HCT116 (cell line): Measurements from ENCODE around the gene EHD4. TPM values are rescaled to one million over a fixed set of nuclear protein-coding genes. Genes with fewer than 3 reads are reported as not detected.

Experiments used
- ATAC-seq: fragments of 200-7000 bp; cut with Tn5 transposase; 2 replicates; pipeline ENCODE4 v1.9.1; 2020; ENCODE audit warnings: mild to moderate bottlenecking, moderate library complexity
- BruUV-seq: library from RNA; stranded (reverse); fragments of 400-500 nt; replicated peaks from 2 replicates; lab custom pipeline; 2021; lab: Mats Ljungman, UMichigan
- CTCF ChIA-PET: fragments of 300-600 bp; sonication (Branson Sonifier 250); formaldehyde crosslinking; loops from one replicate; lab custom pipeline; 2021; ENCODE audit warnings: antibody characterized with exemption; lab: Charles Lee
- POLR2A ChIA-PET: fragments of 300-600, 350-600 bp; sonication (Branson Sonifier 250); formaldehyde crosslinking; loops from one replicate; lab custom pipeline; 2021; ENCODE audit warnings: antibody characterized with exemption; lab: Charles Lee
- RAD21 ChIA-PET, 2 experiments: fragments of 300-600 bp; sonication (Branson Sonifier 250); formaldehyde crosslinking; loops; one replicate each; lab custom pipeline; 2023; ENCODE audit warnings: low total read pairs in 2 of 2; ENCODE audit not compliant: uncharacterized antibody in 2 of 2, unreplicated experiment in 2 of 2, low non-redundant PET in 1 of 2; lab: Charles Lee
- DNase-seq: peaks from one replicate; pipeline ENCODE4 v3.0.0-alpha.2; 2010; ENCODE audit warnings: low read depth, low spot score
- H2AFZ ChIP-seq: fragments of 200-600 bp; shearing (Covaris generic), sonication (generic); 2 replicates; pipeline ENCODE4 v1.6.1; 2017; ENCODE audit warnings: low read depth, mixed run types, mixed read lengths, antibody characterized with exemption, low read length; ENCODE audit not compliant: poor library complexity, severe bottlenecking
- H3K27ac ChIP-seq: 2 replicates; pipeline ENCODE4 v1.5.1; 2012; ENCODE audit warnings: low read depth, low read length
- H3K27me3 ChIP-seq: fragments of 200-600 bp; sonication (generic); 2 replicates; pipeline ENCODE4 v1.6.1; 2016; ENCODE audit warnings: mixed run types, low read length, mixed read lengths; ENCODE audit not compliant: insufficient read depth
- H3K36me3 ChIP-seq, 2 experiments: fragments of 200-500 bp in 1 of 2; fragments of 200-600 bp in 1 of 2; sonication (Bioruptor generic) in 1 of 2; sonication (generic) in 1 of 2; 2 replicates each; pipeline versions ENCODE4 v1.5.1 to v1.6.1; 2014 to 2016; ENCODE audit warnings: low read length in 2 of 2, inconsistent platforms in 1 of 2, mixed read lengths in 1 of 2, mixed run types in 1 of 2; ENCODE audit not compliant: insufficient read depth in 2 of 2, control insufficient read depth in 1 of 2
- H3K4me1 ChIP-seq, 2 experiments: fragments of 200-600 bp in 1 of 2; sonication (generic) in 1 of 2; 2 replicates each; pipeline versions ENCODE4 v1.5.1 to v1.6.1; 2012 to 2017; ENCODE audit warnings: low read length in 2 of 2, inconsistent platforms in 1 of 2, mild to moderate bottlenecking in 1 of 2, mixed read lengths in 1 of 2, mixed run types in 1 of 2, moderate library complexity in 1 of 2; ENCODE audit not compliant: insufficient read depth in 2 of 2, control insufficient read depth in 1 of 2
- H3K4me2 ChIP-seq: fragments of 200-600 bp; sonication (generic); 2 replicates; pipeline ENCODE4 v1.6.1; 2017; ENCODE audit warnings: mixed run types, low read length, mixed read lengths
- H3K4me3 ChIP-seq, 2 experiments: fragments of 200-600 bp in 1 of 2; sonication (generic) in 1 of 2; replicated peaks in 1 of 2; 2 replicates each; pipeline ENCODE4 v1.5.1; 2011 to 2016; ENCODE audit warnings: low read length in 2 of 2, control low read depth in 1 of 2, low read depth in 1 of 2, mild to moderate bottlenecking in 1 of 2, mixed read lengths in 1 of 2, mixed run types in 1 of 2
- H3K79me2 ChIP-seq: fragments of 200-600 bp; sonication (generic); 2 replicates; pipeline ENCODE4 v1.6.1; 2017; ENCODE audit warnings: mild to moderate bottlenecking, mixed run types, low read length, moderate library complexity, mixed read lengths; ENCODE audit not compliant: insufficient read depth
- H3K9ac ChIP-seq: fragments of 200-600 bp; sonication (generic); 2 replicates; pipeline ENCODE4 v1.6.1; 2016; ENCODE audit warnings: low read length, mixed read lengths
- H3K9me2 ChIP-seq: fragments of 200-600 bp; sonication (generic), shearing (Covaris generic); 2 replicates; pipeline ENCODE4 v1.6.1; 2017; ENCODE audit warnings: mixed run types, mild to moderate bottlenecking, moderate library complexity; ENCODE audit not compliant: insufficient read depth
- H3K9me3 ChIP-seq, 2 experiments: fragments of 200-500 bp in 1 of 2; fragments of 200-600 bp in 1 of 2; sonication (Bioruptor generic) in 1 of 2; sonication (generic) in 1 of 2; 2 replicates each; pipeline ENCODE4 v1.6.1; 2014 to 2017; ENCODE audit warnings: low read length in 2 of 2, mixed read lengths in 2 of 2, inconsistent platforms in 1 of 2, low read depth in 1 of 2, mild to moderate bottlenecking in 1 of 2, mixed run types in 1 of 2, moderate library complexity in 1 of 2; ENCODE audit not compliant: control insufficient read depth in 1 of 2, insufficient read depth in 1 of 2
- H4K20me1 ChIP-seq: fragments of 200-600 bp; sonication (generic), shearing (Covaris generic); 2 replicates; pipeline ENCODE4 v1.6.1; 2017; ENCODE audit warnings: mixed run types, mild to moderate bottlenecking, moderate library complexity; ENCODE audit not compliant: insufficient read depth
- CEBPB ChIP-seq: IDR thresholded peaks from 2 replicates; pipeline ENCODE4 v1.6.1; 2012; ENCODE audit warnings: low read depth
- EZH2 ChIP-seq: fragments of 200-600 bp; sonication (generic); IDR thresholded peaks from 2 replicates; pipeline ENCODE4 v1.6.1; 2017; ENCODE audit warnings: antibody characterized with exemption, mixed run types
- EZH2phosphoT487 ChIP-seq: fragments of 200-600 bp; IDR thresholded peaks from 2 replicates; pipeline ENCODE4 v1.6.1; 2018; ENCODE audit warnings: antibody characterized with exemption, borderline replicate concordance
- FOSL1 ChIP-seq: IDR thresholded peaks from 2 replicates; pipeline ENCODE4 v1.6.1; 2012; ENCODE audit warnings: low read depth
- POLR2AphosphoS5 ChIP-seq: IDR thresholded peaks from 2 replicates; pipeline ENCODE4 v1.6.1; 2011; ENCODE audit warnings: mild to moderate bottlenecking, low read depth, low read length, moderate library complexity
- SIN3A ChIP-seq: IDR thresholded peaks from 2 replicates; pipeline ENCODE4 v1.6.1; 2012; ENCODE audit warnings: low read depth
- YY1 ChIP-seq: IDR thresholded peaks from 2 replicates; pipeline ENCODE4 v1.6.1; 2011; ENCODE audit warnings: low read length, low read depth, moderate library complexity, mild to moderate bottlenecking; ENCODE audit not compliant: insufficient replicate concordance; ENCODE audit errors: extremely low read depth
- ZBTB33 ChIP-seq: IDR thresholded peaks from 2 replicates; pipeline ENCODE4 v1.6.1; 2011; ENCODE audit warnings: mild to moderate bottlenecking, low read length, moderate library complexity; ENCODE audit not compliant: insufficient replicate concordance; ENCODE audit errors: extremely low read depth
- intact Hi-C: fragments of 100-400 bp; cut with micrococcal nuclease; formaldehyde crosslinking; loops from 2 replicates; pipeline ENCODE4 v1.10.0; 2022
- total RNA-seq: library from RNA; stranded (reverse); gene quantifications from one replicate; pipeline ENCODE4 v1.2.1, GENCODE V29; 2021; ENCODE audit not compliant: unreplicated experiment

EHD4 gene
- total RNA-seq, 1 experiment from 2014 or later, result 28.0 TPM

- no peaks in the 10 kb centered on the region for H3K9me3 ChIP-seq
- no peak for ATAC-seq
- BruUV-seq, result no TSS peak
- no peaks in the 10 kb centered on the region for H3K79me2 ChIP-seq
- TF ChIP-seq EZH2, result no peak
- TF ChIP-seq POLR2AphosphoS5, result no peak
- TF ChIP-seq ZBTB33, result no peak
- no peak for TF ChIP-seq YY1
- TF ChIP-seq FOSL1, result no peak
- no peak for TF ChIP-seq CEBPB
- TF ChIP-seq EZH2phosphoT487, result no peak
- TF ChIP-seq SIN3A, result no peak
- TF ChIP-seq, all 23 proteins: peak for 0
- Histone ChIP-seq H3K9ac (no peak overlapping the region), H3K27me3 (no peaks in the 10 kb centered on the region), H3K27ac (no peak overlapping the region), H2AFZ (no peak overlapping the region), H3K4me1 (peaks cover 0 to 8% of the 10 kb centered on the region in 2 experiments; a peak in 2 of 4 replicates), H3K9me2 (no peaks in the 10 kb centered on the region), H4K20me1 (no peaks in the 10 kb centered on the region), H3K4me3 (no peak overlapping the region), H3K36me3 (no peaks in the 10 kb centered on the region), H3K4me2 (peak overlapping the region; percentile 12; the same call in 1 of the 2 replicates)
- ChIA-PET POLR2A (no interaction called here), CTCF (no interaction called here), RAD21 (no interaction called here)
- intact Hi-C loops, result no loop called here
- DNase-seq, result no peak
Measured at GRCh38 chr15:41872166-41872747, 100.1 kb downstream of the EHD4 start.
